ENCODE data around the gene TUBGCP5.

DNA sequence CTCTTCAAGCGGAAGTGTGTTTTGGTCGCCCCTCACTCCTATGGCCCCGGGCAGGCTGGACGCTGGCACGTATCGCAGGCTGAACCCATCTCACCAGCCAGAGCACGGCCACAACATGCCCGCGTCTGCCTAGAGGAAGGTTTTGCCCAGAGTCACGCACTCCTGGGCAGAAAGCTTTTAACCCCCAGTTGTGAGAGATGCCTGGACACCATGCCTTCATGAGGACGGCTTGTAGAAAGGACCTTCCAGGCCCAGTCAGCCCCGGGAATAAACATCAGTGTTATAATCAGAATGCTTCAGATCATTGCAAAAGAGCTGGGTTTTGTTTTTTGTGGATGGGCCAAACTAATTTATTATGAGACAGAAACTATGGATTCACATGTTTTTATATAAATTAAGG lies 75.7 kb downstream of the TUBGCP5 start:
- TF ChIP-seq CTCF (IDR thresholded peaks at IDR 0.05; ENCODE audit: low read depth, low read length, poor library complexity, severe bottlenecking): no peak
- TF ChIP-seq EZH2phosphoT487 (IDR thresholded peaks at IDR 0.05; ENCODE audit: borderline replicate concordance, low read length): no peak

All from DOHH2 (cell line).